Keratinocyte (primary cell): ENCODE measurements around the gene APP. TPM values are rescaled to one million over a fixed set of nuclear protein-coding genes. Genes with fewer than 3 reads are reported as not detected.

Experiments
- DNase-seq: peaks from one replicate; pipeline ENCODE4 v3.0.0-alpha.2; 2011; ENCODE audit warnings: low read depth, missing footprints, low spot score
- FAIRE-seq: peaks from 2 replicates; lab custom pipeline; 2011; peaks lifted over from hg19 to GRCh38; lab: Jason Lieb, UNC
- H2AFZ ChIP-seq: 2 replicates; pipeline ENCODE4 v1.6.0; 2012; ENCODE audit warnings: low read length, control low read depth, inconsistent platforms; ENCODE audit not compliant: control insufficient read depth
- H3K27ac ChIP-seq: 2 replicates; pipeline ENCODE4 v1.5.1; 2011; ENCODE audit warnings: low read length; ENCODE audit not compliant: control insufficient read depth, insufficient read depth
- H3K27me3 ChIP-seq: 3 replicates; pipeline ENCODE4 v1.6.0; 2011; ENCODE audit warnings: low read length; ENCODE audit not compliant: control insufficient read depth, insufficient read depth; ENCODE audit errors: extremely low read depth
- H3K36me3 ChIP-seq, 2 experiments: 2 replicates in 1 of 2; 3 replicates in 1 of 2; pipeline ENCODE4 v1.5.1; 2011; ENCODE audit warnings: low read length in 2 of 2, mild to moderate bottlenecking in 1 of 2; ENCODE audit not compliant: control insufficient read depth in 2 of 2, insufficient read depth in 2 of 2; ENCODE audit errors: extremely low read depth in 1 of 2
- H3K4me1 ChIP-seq: 3 replicates; pipeline ENCODE4 v1.5.1; 2011; ENCODE audit warnings: low read length; ENCODE audit not compliant: control insufficient read depth, insufficient read depth; ENCODE audit errors: extremely low read depth
- H3K4me2 ChIP-seq: 3 replicates; pipeline ENCODE4 v1.6.0; 2011; ENCODE audit warnings: low read depth, low read length; ENCODE audit not compliant: control insufficient read depth, insufficient read depth; ENCODE audit errors: extremely low read depth
- H3K4me3 ChIP-seq, 3 experiments: fragments of 200-600 bp in 1 of 3; sonication (generic) in 1 of 3; 2 replicates in 2 of 3; 3 replicates in 1 of 3; pipeline ENCODE4 v1.5.1; 2011 to 2016; ENCODE audit warnings: low read length in 3 of 3, mild to moderate bottlenecking in 3 of 3, control low read depth in 2 of 3, inconsistent platforms in 1 of 3, low read depth in 1 of 3, mixed read lengths in 1 of 3, mixed run types in 1 of 3, moderate library complexity in 1 of 3; ENCODE audit not compliant: control insufficient read depth in 2 of 3, insufficient read depth in 2 of 3; ENCODE audit errors: extremely low read depth in 1 of 3
- H3K79me2 ChIP-seq: 2 replicates; pipeline ENCODE4 v1.6.0; 2012; ENCODE audit warnings: low read length; ENCODE audit not compliant: control insufficient read depth, insufficient read depth
- H3K9ac ChIP-seq: 3 replicates; pipeline ENCODE4 v1.6.0; 2011; ENCODE audit warnings: low read length; ENCODE audit not compliant: control insufficient read depth, insufficient read depth; ENCODE audit errors: extremely low read depth
- H3K9me1 ChIP-seq: 3 replicates; pipeline ENCODE4 v1.6.0; 2011; ENCODE audit warnings: low read length; ENCODE audit not compliant: control insufficient read depth, insufficient read depth; ENCODE audit errors: extremely low read depth
- H3K9me3 ChIP-seq: 2 replicates; pipeline ENCODE4 v1.5.1; 2012; ENCODE audit warnings: low read depth, low read length; ENCODE audit not compliant: control insufficient read depth
- H4K20me1 ChIP-seq: 3 replicates; pipeline ENCODE4 v1.6.0; 2011; ENCODE audit warnings: low read length; ENCODE audit not compliant: control insufficient read depth, insufficient read depth; ENCODE audit errors: extremely low read depth
- CTCF ChIP-seq, 3 experiments: IDR thresholded peaks in 1 of 3; conservative IDR thresholded peaks in 1 of 3; optimal IDR thresholded peaks in 1 of 3; 2 replicates in 2 of 3; 3 replicates in 1 of 3; pipeline versions ENCODE3 to v1.5.1; 2011; ENCODE audit warnings: low read length in 3 of 3, mild to moderate bottlenecking in 3 of 3, moderate library complexity in 2 of 3, control low read depth in 1 of 3, inconsistent platforms in 1 of 3; ENCODE audit not compliant: insufficient read depth in 2 of 3; ENCODE audit errors: extremely low read depth in 1 of 3
- EZH2 ChIP-seq: IDR thresholded peaks from one replicate; pipeline ENCODE4 v1.6.1; 2012; ENCODE audit warnings: inconsistent platforms, mild to moderate bottlenecking, low read length, moderate library complexity
- dilution Hi-C: fragments of 300-500 bp; cut with MboI; formaldehyde crosslinking; loops from one replicate; pipeline ENCODE4 v1.7.0; 2020; ENCODE audit warnings: low sequenced_read_pairs; ENCODE audit not compliant: extremely low pct_ligation_motif_present
- polyA plus RNA-seq, 5 experiments: library from polyadenylated mRNA; depleted of rRNA in 3 of 5; stranded (reverse) in 3 of 5; stranded (forward) in 1 of 5; unstranded in 1 of 5; fragments of >200 nt; gene quantifications; 1 replicate in 1 of 5; 2 replicates in 3 of 5; 3 replicates in 1 of 5; pipeline versions ENCODE4 v1.2.1 to v1.2.3, GENCODE V29; 2011 to 2012; ENCODE audit warnings: missing spikeins in 2 of 5, low read depth in 1 of 5, low replicate concordance in 1 of 5

APP gene
- polyA plus RNA-seq, 1 donor (not counting 4 experiments of a cell fraction or from before 2014, with no cell fraction given): 1,015 TPM

GRCh38 chr21:25859235-25859929 lies 311.2 kb downstream of the APP start:
- H3K9ac ChIP-seq: no peak overlapping the region
- no peaks in the 10 kb centered on the region for H3K36me3 ChIP-seq
- dilution Hi-C loops: no loop called here
- H2AFZ ChIP-seq: no peak overlapping the region
- DNase-seq: no peak
- no peak for FAIRE-seq
- no peaks in the 10 kb centered on the region for H4K20me1 ChIP-seq
- H3K9me3 ChIP-seq: no peaks in the 10 kb centered on the region
- no peak overlapping the region for H3K27ac ChIP-seq
- no peaks in the 10 kb centered on the region for H3K9me1 ChIP-seq
- H3K4me3 ChIP-seq: no peak overlapping the region
- TF ChIP-seq EZH2: no peak
- no peak for TF ChIP-seq CTCF (optimal IDR thresholded peaks at IDR 0.05 in 1 of 3, IDR thresholded peaks at IDR 0.05 in 1 of 3, conservative IDR thresholded peaks at IDR 0.05 in 1 of 3; ENCODE audit: extremely low read depth in 1 of 3, insufficient read depth in 2 of 3, low read length in 3 of 3)
- no peaks in the 10 kb centered on the region for H3K79me2 ChIP-seq
- no peaks in the 10 kb centered on the region for H3K4me1 ChIP-seq
- H3K4me2 ChIP-seq: no peak overlapping the region
- peaks cover 6% of the 10 kb centered on the region for H3K27me3 ChIP-seq

GRCh38 chr21:25858325-25858724 lies 312.2 kb downstream of the APP start:
- Histone ChIP-seq H3K4me2 (no peak overlapping the region), H3K36me3 (no peaks in the 10 kb centered on the region), H4K20me1 (no peaks in the 10 kb centered on the region), H3K27me3 (peaks cover 9% of the 10 kb centered on the region), H3K9ac (no peak overlapping the region), H3K79me2 (no peaks in the 10 kb centered on the region), H3K9me1 (no peaks in the 10 kb centered on the region), H3K4me3 (no peak overlapping the region), H3K27ac (no peak overlapping the region), H2AFZ (no peak overlapping the region), H3K9me3 (no peaks in the 10 kb centered on the region), H3K4me1 (no peaks in the 10 kb centered on the region)
- TF ChIP-seq EZH2 (no peak), CTCF (optimal IDR thresholded peaks at IDR 0.05 in 1 of 3, IDR thresholded peaks at IDR 0.05 in 1 of 3, conservative IDR thresholded peaks at IDR 0.05 in 1 of 3; ENCODE audit: extremely low read depth in 1 of 3, insufficient read depth in 2 of 3, low read length in 3 of 3) (no peak)
- no peak for DNase-seq
- FAIRE-seq: no peak
- dilution Hi-C loops: no loop called here
